A673 (cell line): ENCODE data around the gene MASP2. TPM values are rescaled to one million over a fixed set of nuclear protein-coding genes. Genes with fewer than 3 reads are reported as not detected.
A peak's percentile ranks its signal among the peaks of the same experiment; 100 is the strongest.
"Not testable (repeated sequence)": the region's sequence is repeated elsewhere in the genome, so short reads cannot be mapped to it uniquely, and the experiment has no call there.

Source experiments
- BruUV-seq: library from RNA; stranded (reverse); fragments of 400-500 nt; replicated peaks from 2 replicates; lab custom pipeline; 2021; lab: Mats Ljungman, UMichigan
- CTCF ChIA-PET: fragments of 300-600 bp; sonication (Branson Sonifier 250); formaldehyde crosslinking; loops from one replicate; lab custom pipeline; 2022; ENCODE audit warnings: antibody characterized with exemption; lab: Charles Lee
- POLR2A ChIA-PET: fragments of 300-600 bp; sonication (Branson Sonifier 250); formaldehyde crosslinking; loops from one replicate; lab custom pipeline; 2022; ENCODE audit warnings: antibody characterized with exemption; ENCODE audit not compliant: low non-redundant PET; lab: Charles Lee
- DNase-seq: peaks from one replicate; pipeline ENCODE4 v3.0.0-alpha.2; 2015; ENCODE audit warnings: low spot score
- H3K27ac ChIP-seq: fragments of 200-600 bp; sonication (generic); 2 replicates; pipeline ENCODE4 v1.5.1; 2016; ENCODE audit warnings: mixed run types, low read depth, mild to moderate bottlenecking, mixed read lengths, antibody characterized with exemption, low read length; ENCODE audit not compliant: poor library complexity, severe bottlenecking
- H3K27me3 ChIP-seq: fragments of 200-600 bp; sonication (generic); replicated peaks from 2 replicates; pipeline ENCODE4 v1.6.1; 2017; ENCODE audit warnings: mixed run types, low read depth, mild to moderate bottlenecking, mixed read lengths, antibody characterized with exemption, low read length; ENCODE audit not compliant: insufficient read depth, poor library complexity
- H3K36me3 ChIP-seq: fragments of 200-600 bp; sonication (generic); 2 replicates; pipeline ENCODE4 v1.6.1; 2016; ENCODE audit warnings: mixed run types, mild to moderate bottlenecking, mixed read lengths, antibody characterized with exemption, low read length; ENCODE audit not compliant: insufficient read depth, poor library complexity, severe bottlenecking
- H3K4me1 ChIP-seq: fragments of 200-600 bp; sonication (generic); 2 replicates; pipeline ENCODE4 v1.6.1; 2017; ENCODE audit warnings: mixed run types, mild to moderate bottlenecking, mixed read lengths, antibody characterized with exemption, low read length; ENCODE audit not compliant: insufficient read depth, poor library complexity, severe bottlenecking
- H3K4me3 ChIP-seq: fragments of 200-600 bp; sonication (generic); 2 replicates; pipeline ENCODE4 v1.5.1; 2016; ENCODE audit warnings: low read depth, mixed run types, mild to moderate bottlenecking, mixed read lengths, low read length; ENCODE audit not compliant: poor library complexity, severe bottlenecking
- H3K9me3 ChIP-seq: fragments of 200-600 bp; sonication (generic); 2 replicates; pipeline ENCODE4 v1.6.1; 2016; ENCODE audit warnings: mixed run types, low read depth, mild to moderate bottlenecking, mixed read lengths, antibody characterized with exemption, low read length; ENCODE audit not compliant: poor library complexity, severe bottlenecking
- EZH2 ChIP-seq: fragments of 200-600 bp; sonication (generic); IDR thresholded peaks from 2 replicates; pipeline ENCODE4 v1.6.1; 2017; ENCODE audit warnings: borderline replicate concordance, low read depth, mild to moderate bottlenecking, mixed read lengths, antibody characterized with exemption, low read length; ENCODE audit not compliant: poor library complexity, severe bottlenecking
- intact Hi-C: fragments of 100-400 bp; cut with micrococcal nuclease; formaldehyde crosslinking; loops from one replicate; pipeline ENCODE4 v1.10.0; 2022; ENCODE audit not compliant: unreplicated experiment
- total RNA-seq: library from RNA; stranded (reverse); gene quantifications from 2 replicates; pipeline ENCODE4 v1.2.3, GENCODE V29; 2021
- TF ChIP-seq, protein P1 (sequence below): fragments of 300-800, 200-600 bp; sonication (generic); conservative IDR thresholded peaks from 2 replicates; pipeline ENCODE4 v1.5.1; 2017; ENCODE audit warnings: low read depth, mild to moderate bottlenecking, antibody characterized with exemption, low read length, moderate library complexity, mixed read lengths

Gene MASP2
- total RNA-seq, 1 experiment from 2014 or later = 0.69 TPM

DNA sequence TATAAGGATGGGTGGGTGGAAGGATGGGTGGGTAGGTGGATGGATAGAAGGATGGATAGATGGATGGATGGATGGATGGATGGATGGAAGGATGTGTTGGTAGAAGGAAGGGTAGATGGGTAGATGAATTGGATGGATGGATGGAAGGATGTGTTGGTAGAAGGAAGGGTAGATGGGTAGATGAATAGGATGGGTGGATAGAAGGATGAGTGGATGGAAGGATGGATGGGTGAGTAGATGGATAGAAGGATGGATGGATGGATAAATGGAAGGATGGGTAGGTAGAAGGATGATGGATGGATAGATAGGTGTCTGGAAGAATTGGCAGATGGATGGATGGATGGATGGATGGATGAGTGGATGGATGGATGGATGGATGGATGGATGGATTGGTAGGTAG is 6.0 kb downstream of the MASP2 start:
- intact Hi-C loops = no loop called here
- ChIA-PET POLR2A (no interaction called here), CTCF (no interaction called here)
- no peak for DNase-seq
- Histone ChIP-seq H3K27ac (no peak overlapping the region), H3K27me3 (no peaks in the 10 kb centered on the region), H3K36me3 (no peaks in the 10 kb centered on the region), H3K9me3 (no peaks in the 10 kb centered on the region), H3K4me3 (no peak overlapping the region), H3K4me1 (no peaks in the 10 kb centered on the region)
- TF ChIP-seq EZH2 = no peak
- TF ChIP-seq, protein P1, sequence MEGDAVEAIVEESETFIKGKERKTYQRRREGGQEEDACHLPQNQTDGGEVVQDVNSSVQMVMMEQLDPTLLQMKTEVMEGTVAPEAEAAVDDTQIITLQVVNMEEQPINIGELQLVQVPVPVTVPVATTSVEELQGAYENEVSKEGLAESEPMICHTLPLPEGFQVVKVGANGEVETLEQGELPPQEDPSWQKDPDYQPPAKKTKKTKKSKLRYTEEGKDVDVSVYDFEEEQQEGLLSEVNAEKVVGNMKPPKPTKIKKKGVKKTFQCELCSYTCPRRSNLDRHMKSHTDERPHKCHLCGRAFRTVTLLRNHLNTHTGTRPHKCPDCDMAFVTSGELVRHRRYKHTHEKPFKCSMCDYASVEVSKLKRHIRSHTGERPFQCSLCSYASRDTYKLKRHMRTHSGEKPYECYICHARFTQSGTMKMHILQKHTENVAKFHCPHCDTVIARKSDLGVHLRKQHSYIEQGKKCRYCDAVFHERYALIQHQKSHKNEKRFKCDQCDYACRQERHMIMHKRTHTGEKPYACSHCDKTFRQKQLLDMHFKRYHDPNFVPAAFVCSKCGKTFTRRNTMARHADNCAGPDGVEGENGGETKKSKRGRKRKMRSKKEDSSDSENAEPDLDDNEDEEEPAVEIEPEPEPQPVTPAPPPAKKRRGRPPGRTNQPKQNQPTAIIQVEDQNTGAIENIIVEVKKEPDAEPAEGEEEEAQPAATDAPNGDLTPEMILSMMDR = no peak
- BruUV-seq = no TSS peak

DNA sequence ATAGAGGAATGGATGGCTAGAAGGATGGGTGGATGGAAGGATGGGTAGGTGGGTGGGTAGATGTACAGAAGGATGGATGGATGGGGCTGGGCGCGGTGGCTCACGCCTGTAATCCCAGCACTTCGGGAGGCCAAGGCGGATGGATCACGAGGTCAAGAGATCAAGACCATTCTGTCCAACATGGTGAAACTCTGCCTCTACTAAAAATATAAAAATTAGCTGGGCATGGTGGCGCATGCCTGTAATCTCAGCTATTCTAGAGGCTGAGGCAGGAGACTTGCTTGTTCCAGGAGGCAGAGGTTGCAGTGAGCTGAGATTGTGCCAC is 7.0 kb downstream of the MASP2 start:
- BruUV-seq, H3K36me3 ChIP-seq, H3K27ac ChIP-seq, intact Hi-C loops, H3K4me1 ChIP-seq, POLR2A ChIA-PET, CTCF ChIA-PET, DNase-seq, H3K9me3 ChIP-seq, H3K4me3 ChIP-seq, H3K27me3 ChIP-seq: not testable (repeated sequence)

DNA sequence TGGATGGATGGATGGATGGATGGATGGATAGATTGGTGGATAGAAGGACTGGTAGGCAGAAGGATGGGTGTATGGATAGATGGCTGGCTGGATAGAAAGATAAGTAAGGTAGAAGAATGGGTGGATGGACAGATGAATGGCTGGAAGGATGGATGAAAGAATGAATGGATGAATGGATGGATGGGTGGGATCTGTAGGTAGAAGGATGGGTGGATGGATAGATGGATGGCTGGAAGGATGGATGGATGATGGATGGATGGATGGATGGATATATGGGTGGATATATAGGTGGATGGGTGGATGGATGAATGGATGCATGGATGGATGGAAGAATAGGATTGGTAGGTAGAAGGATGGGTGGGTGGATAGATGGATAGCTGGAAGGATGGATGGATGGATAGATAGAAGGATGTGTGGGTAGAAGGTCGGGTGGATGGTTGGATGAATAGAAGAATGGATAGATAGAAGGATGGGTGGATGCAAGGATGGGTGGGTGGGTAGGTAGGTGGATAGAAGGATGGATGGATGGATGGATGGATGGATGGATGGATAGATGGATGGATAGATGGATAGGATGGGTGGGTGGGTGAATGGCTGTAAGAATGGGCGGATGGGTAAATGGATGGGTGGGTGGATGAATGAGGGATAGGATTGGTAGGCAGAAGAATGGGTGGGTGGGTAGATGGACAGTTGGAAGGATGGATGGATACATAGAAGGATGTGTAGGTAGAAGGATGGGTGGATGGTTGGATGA is 7.5 kb downstream of the MASP2 start:
- Histone ChIP-seq H3K36me3 (no peaks in the 10 kb centered on the region), H3K4me1 (no peaks in the 10 kb centered on the region), H3K27me3 (no peaks in the 10 kb centered on the region), H3K9me3 (no peaks in the 10 kb centered on the region), H3K4me3 (no peak overlapping the region), H3K27ac (no peak overlapping the region)
- no peak for DNase-seq
- intact Hi-C loops = no loop called here
- ChIA-PET CTCF (no interaction called here), POLR2A (no interaction called here)
- no peak for TF ChIP-seq EZH2
- TF ChIP-seq, protein P1 = no peak
- no TSS peak for BruUV-seq

DNA sequence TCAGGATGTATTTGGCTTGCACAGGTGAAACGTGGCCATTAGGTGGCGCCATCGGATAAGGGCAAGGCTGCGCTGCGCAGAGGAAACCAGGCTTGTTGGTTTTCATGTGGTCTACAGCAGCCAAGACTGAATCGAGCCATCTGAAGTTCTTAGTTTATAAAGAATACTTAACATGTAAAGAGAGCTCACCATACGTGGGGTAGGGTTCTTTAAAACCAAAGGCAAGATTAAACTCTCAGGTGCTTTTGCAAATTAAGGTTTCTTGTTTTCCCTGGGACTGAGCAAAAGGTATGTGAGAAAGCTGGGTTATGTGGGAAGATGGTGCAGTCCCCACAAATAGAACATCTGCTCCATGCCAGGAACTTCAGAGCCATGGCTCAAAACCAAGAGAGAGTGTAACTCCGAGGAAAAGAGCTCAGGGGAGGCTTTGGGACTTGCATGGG is 9.3 kb downstream of the MASP2 start:
- DNase-seq = peak; percentile 90
- H3K27ac ChIP-seq = no peak overlapping the region
- BruUV-seq = no TSS peak
- no peaks in the 10 kb centered on the region for H3K27me3 ChIP-seq
- TF ChIP-seq EZH2 = no peak
- TF ChIP-seq, protein P1 = peak; percentile 99
- no peaks in the 10 kb centered on the region for H3K9me3 ChIP-seq
- intact Hi-C loops = loop anchor here (1.0 kb wide), 1 partner anchor 605 kb away; no protein-coding TSS in a partner anchor
- ChIA-PET POLR2A (no interaction called here), CTCF (interaction anchor here (0.5 to 1.8 kb wide), 15 partner anchors 9 to 1042 kb away, joined by 3 to 21 read pairs (median 5); partner anchors contain the start of gene MASP2)
- no peaks in the 10 kb centered on the region for H3K4me1 ChIP-seq
- H3K4me3 ChIP-seq = no peak overlapping the region
- no peaks in the 10 kb centered on the region for H3K36me3 ChIP-seq

DNA sequence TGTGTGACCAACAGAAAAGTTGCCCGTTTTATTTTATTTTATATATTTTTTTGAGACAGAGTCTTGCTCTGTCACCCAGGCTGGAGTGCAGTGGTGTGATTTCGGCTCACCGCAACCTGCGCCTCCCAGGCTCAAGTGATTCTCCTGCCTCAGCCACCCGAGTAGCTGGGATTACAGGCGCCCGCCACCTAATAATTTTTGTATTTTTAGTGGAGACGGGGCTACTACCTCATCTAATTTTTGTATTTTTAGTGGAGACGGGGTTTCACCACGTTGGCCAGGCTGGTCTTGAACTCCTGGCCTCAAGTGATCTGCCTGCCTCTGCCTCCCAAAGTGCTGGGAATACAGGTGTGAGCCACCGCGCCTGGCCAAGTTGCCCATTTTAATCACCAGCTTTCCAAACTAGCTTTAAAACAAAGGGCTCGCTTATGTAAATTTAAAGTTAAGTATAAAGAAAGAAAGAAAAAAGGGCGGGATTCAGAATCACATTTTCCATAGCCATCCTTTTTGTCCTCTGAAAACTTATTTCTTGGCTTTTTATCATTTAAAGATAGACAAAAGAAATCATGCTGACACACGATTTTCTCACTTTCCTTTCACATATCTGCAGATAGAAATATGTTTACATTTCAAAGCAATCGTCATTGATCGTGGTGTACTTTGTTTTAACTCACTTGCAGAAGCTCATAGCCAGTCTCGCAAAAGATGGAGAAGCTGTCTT is 9.9 kb downstream of the MASP2 start:
- BruUV-seq, H3K27ac ChIP-seq, H3K4me1 ChIP-seq, H3K4me3 ChIP-seq, H3K27me3 ChIP-seq, H3K36me3 ChIP-seq, POLR2A ChIA-PET, H3K9me3 ChIP-seq, DNase-seq: not testable (repeated sequence)
- intact Hi-C loops = loop anchor here (1.0 kb wide), 1 partner anchor 605 kb away; no protein-coding TSS in a partner anchor
- CTCF ChIA-PET = interaction anchor here (0.5 to 1.8 kb wide), 11 partner anchors 9 to 1042 kb away, joined by 3 to 21 read pairs (median 5); partner anchors contain the start of gene MASP2
